HG02938 (cell line): ENCODE results near the gene VPS13D.
"Not testable (repeated sequence)": the region's sequence is repeated elsewhere in the genome, so short reads cannot be mapped to it uniquely, and the experiment has no call there.

Experiments
- ATAC-seq: cut with Tn5 transposase; IDR thresholded peaks from one replicate; pipeline ENCODE4 v1.9.1; 2021; ENCODE audit warnings: mild to moderate bottlenecking, moderate library complexity; ENCODE audit not compliant: unreplicated experiment

The VPS13D gene

GRCh38 chr1:12359359-12360133 lies 129.7 kb downstream of the VPS13D start:
- ATAC-seq = no peak

DNA sequence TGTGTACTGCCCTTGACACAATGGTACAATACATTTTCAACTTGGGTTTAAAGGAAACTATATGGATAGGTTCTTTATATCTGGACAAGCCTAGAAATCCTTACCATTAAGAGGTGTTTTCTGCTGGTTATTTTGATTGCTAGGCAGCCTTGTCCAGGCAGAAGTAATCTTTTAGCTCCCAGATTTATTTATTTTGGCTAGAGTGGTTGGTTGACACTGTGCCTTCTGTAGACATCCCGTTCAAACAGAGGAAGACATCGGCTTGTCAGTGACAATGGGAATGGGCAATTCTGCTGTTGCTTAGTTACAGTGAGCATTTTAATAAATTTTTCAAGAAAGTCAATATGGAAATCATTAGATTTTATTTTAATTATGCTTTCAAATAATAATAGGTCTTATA lies 138.8 kb downstream of the VPS13D start:
- no peak for ATAC-seq

DNA sequence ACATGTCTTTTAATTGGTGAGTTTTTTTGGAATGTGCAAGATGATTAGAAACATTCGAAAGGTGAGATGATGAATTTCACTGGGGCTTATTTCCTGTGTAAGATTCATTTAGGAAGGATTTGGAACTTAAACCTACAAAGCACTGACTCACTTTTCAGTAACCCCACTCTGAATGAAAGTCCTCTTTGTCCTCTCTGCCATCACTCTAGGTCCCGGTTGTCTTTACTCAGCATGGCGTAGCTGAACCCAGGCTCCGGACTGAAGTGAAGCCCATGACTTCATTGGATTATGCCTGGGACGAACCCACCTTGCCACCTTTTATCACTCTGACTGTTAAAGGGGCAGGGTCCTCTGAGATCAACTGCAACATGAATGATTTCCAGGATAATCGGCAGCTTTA lies 139.4 kb downstream of the VPS13D start:
- ATAC-seq = no peak

- no peak for ATAC-seq
These were observed 140.6 kb downstream of the VPS13D start for GRCh38 chr1:12370333-12370975.

- no peak for ATAC-seq
These were observed 141.2 kb downstream of the VPS13D start for GRCh38 chr1:12371053-12371452.

DNA sequence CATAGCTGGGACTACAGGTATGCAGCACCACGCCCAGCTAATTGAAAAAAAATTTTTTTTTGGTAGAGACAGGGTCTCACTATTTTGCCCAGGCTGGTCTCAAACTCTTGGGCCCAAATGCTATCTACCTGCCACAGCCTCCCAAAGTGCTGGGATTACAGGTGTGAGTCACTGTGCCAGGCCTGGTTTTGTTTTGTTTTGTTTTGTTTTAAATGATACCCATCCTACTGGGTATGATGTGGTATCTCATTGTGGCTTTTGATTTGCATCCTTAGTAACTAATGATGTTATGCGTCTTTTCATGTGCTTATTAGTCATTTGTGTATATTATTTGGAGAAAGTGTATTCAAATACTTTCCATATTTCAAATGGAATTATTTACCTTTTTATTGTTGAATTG lies 142.3 kb downstream of the VPS13D start:
- no peak for ATAC-seq

DNA sequence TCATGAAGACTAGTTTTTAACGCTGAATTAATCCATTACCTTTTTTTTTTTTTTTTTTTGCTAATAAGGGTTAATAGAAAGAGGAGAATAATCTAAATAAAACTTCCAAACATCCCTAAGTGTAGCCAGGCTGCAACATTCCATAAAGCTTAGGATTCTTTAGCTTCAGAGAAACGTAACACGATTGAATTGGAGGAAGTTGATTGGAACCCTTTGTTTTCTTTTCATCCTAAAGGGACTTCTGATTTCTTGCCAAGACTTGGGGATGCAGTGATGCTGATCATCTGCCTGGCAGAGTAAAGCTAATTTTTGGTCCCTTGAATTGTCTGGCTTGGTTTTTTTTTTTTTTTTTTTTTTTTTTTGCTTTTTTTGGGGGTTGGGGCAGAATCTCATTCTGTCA lies 142.9 kb downstream of the VPS13D start:
- no peak for ATAC-seq

DNA sequence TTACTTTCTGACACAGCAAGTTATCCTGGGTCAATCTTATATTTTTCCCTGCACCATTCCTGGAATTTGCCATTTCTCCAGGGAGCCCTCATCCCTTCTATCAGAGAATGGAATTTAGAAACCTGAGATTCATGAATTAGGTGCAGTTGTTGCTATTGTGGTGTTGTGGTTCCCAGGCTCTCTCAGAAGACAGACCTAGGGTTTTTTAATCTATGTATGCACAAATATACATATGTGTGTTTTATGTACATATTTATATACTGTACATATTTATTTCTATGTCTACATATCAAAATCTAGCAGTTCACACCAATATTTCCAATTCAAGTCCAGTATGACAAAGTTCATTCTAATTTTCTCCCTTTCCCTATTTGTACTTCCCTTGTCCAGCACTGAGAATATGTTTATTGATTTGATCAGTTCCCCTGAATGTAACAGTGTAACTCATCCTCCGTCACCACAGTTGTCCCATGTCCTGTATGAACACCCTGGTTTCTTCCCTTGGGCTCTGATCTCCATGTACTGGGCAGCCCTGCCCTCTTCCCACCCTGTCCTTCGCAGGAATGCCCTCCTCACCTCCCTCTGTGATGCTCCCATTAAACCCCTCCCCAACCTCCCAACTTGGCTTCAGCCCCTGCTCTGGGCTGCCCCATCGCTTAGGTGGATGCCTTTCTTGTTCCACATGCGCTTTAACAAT lies 145.5 kb downstream of the VPS13D start:
- ATAC-seq = no peak

DNA sequence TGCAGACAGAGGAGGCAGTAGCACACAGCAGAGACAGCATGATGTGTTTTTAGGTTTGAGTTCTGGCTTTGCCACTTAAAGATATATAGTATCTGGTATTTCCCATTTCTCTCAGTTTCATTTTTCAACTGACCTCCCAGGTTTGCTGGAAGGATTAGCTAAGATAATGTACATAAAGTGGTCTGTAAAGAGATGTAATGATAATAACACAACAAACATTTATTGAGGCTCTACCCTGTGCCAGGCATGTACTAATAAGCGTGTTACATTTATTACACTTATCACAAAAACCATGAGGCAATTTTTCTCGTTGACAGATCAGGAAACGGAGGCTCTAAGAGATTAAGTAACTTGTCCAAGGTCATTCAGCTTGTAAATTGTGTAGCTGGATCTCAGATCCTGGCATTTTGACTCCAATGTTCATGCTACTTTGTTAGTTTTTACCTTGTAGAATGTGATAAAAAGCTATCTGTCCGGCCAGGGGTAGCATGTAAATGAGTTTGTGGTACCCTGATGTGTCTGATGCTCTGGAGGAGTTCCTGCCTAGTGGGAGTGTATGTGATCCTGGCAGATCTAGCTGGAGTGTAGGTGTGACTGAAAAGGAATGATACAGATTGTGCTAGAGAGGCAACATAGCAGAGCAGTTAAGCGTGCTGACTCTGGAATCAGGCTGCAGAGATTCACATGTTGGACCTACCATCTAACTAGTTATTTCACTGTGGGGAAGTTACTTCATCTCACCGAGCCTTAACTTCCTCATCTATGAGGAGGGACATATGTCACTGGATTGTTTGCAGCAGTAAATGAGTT lies 146.6 kb downstream of the VPS13D start:
- ATAC-seq = no peak

GRCh38 chr1:12380326-12381249 lies 150.8 kb downstream of the VPS13D start:
- no peak for ATAC-seq

DNA sequence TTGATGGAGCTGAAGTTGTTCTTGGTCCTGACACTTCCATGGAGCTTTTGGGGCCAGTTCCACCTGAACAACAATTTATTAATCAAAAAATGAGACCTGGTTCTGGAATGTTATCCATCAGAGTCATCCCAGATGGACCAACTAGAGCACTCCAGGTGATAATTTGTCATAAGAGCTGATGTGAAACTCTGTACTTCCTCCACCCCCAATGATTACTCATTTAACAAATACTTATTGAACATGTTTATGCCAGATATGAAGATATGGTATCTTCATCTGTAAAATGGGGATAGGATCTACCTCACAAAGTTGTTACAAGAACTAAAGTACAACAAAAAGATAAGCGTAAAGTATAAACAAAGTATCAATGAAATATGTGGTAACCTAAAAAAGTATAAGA lies 153.2 kb downstream of the VPS13D start:
- no peak for ATAC-seq

GRCh38 chr1:12383786-12384185 lies 154.0 kb downstream of the VPS13D start:
- no peak for ATAC-seq

GRCh38 chr1:12384836-12385456 lies 155.1 kb downstream of the VPS13D start:
- ATAC-seq = no peak

GRCh38 chr1:12386130-12386529 lies 156.3 kb downstream of the VPS13D start:
- ATAC-seq = no peak

DNA sequence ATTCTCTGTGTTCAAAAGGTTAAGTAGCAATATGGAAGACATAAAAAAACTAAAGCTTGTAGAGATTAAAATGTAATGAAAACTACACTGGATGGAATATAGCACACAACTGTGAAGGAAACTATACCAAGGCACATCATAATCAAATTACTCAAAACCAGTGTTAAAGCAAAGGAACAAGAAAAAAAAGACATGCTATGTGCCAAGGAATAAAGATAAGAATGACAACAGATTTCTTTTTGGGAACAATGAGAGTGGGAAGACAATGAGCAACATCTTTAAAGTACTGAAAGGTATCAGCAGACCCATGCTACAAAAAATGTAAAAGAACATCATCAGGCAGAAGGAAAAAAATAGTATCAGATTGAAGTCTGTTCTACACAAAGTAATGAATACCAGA lies 157.8 kb downstream of the VPS13D start:
- no peak for ATAC-seq

DNA sequence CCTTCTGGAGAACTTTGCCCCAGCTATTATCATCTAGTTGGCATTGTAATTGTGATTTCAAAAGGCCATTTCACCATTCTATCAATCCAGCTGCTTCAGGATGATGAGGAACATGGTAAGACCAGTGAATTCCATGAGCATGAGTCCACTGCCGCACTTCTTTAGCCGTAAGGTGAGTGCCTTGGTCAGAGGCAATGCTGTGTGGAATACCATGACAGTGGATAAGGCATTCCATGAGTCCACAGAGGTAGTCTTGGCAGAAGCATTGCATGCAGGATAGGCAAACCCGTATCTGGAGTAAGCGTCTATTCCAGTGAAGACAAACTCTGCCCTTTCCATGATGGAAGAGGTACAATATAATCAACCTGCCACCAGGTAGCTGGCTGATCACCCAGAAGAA lies 160.5 kb downstream of the VPS13D start:
- ATAC-seq = not testable (repeated sequence)

GRCh38 chr1:12397462-12398450 lies 167.9 kb downstream of the VPS13D start:
- no peak for ATAC-seq

DNA sequence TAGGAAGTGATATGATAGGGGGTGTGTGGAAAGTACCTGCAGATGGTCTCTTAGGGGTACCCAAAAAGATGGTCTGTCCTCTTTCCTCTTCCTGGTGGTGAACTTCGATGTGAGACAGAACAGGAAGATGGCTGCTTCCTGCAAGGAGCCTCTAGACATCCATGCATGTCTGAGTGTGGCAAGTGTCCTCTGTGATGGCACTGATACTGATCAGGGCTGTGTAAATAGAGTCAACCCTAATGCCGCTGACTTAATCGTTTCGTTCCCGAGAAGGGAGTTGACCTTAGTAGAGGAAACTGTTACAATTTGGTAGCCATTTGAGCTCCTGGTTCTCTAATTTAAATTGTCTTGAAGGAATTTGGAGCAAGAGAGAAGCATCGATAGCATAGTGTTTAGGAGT lies 168.6 kb downstream of the VPS13D start:
- no peak for ATAC-seq
